GM18520 (cell line): ENCODE data around the gene IDH3A.

Experiments used
- ATAC-seq: cut with Tn5 transposase; IDR thresholded peaks from one replicate; pipeline ENCODE4 v1.9.1; 2021; ENCODE audit not compliant: unreplicated experiment

The IDH3A gene

GRCh38 chr15:78216276-78217104 lies 67.3 kb downstream of the IDH3A start:
- ATAC-seq, result no peak

- no peak for ATAC-seq
Observed at GRCh38 chr15:78220713-78221112, 71.6 kb downstream of the IDH3A start.
